Adrenal gland (tissue), 12 donors: ENCODE measurements around the gene C9orf40. TPM values are rescaled to one million over a fixed set of nuclear protein-coding genes. Genes with fewer than 3 reads are reported as not detected.

ENCODE experiments used
- DNase-seq, 7 donors: peaks; one replicate each; pipeline ENCODE4 v3.0.0-alpha.2; 2019 to 2020
- H3K27ac ChIP-seq, 5 donors: fragments of 200-600 bp; sonication (generic) in 4 of 5; 1 replicate in 3 of 5; 2 replicates in 2 of 5; pipeline versions ENCODE4 v1.5.1 to v1.8.0; 2016 to 2020; ENCODE audit warnings: mild to moderate bottlenecking in 1 of 5
- H3K27me3 ChIP-seq: fragments of 200-600 bp; 2 replicates; pipeline ENCODE4 v1.8.0; 2021
- H3K36me3 ChIP-seq, 2 donors: fragments of 200-600 bp; replicated peaks in 1 of 2; 1 replicate in 1 of 2; 2 replicates in 1 of 2; pipeline versions ENCODE4 v1.5.1 to v1.8.0; 2018 to 2022
- H3K4me1 ChIP-seq, 2 donors: fragments of 200-600 bp; replicated peaks in 1 of 2; 1 replicate in 1 of 2; 2 replicates in 1 of 2; pipeline versions ENCODE4 v1.5.1 to v1.8.0; 2018 to 2021
- H3K4me3 ChIP-seq, 4 donors: fragments of 200-600 bp; sonication (generic) in 3 of 4; one replicate each; pipeline ENCODE4 v1.5.1; 2016 to 2018
- H3K9me3 ChIP-seq, 3 donors: fragments of 200-600 bp; sonication (generic) in 1 of 3; replicated peaks in 1 of 3; 1 replicate in 2 of 3; 2 replicates in 1 of 3; pipeline versions ENCODE4 v1.5.1 to v1.8.0; 2016 to 2021
- CTCF ChIP-seq, 6 experiments: fragments of 450-650 bp in 4 of 6; fragments of 200-600 bp in 2 of 6; sonication (generic) in 1 of 6; IDR thresholded peaks; 1 replicate in 5 of 6; 2 replicates in 1 of 6; pipeline versions ENCODE4 v1.5.1 to v1.8.0; 2016 to 2021; ENCODE audit warnings: antibody characterized with exemption in 6 of 6, mild to moderate bottlenecking in 2 of 6, moderate library complexity in 1 of 6
- POLR2A ChIP-seq, 2 donors: fragments of 450-650 bp; IDR thresholded peaks; one replicate each; pipeline ENCODE4 v1.6.1; 2017; ENCODE audit warnings: antibody characterized with exemption in 2 of 2, mild to moderate bottlenecking in 2 of 2, moderate library complexity in 1 of 2
- WGBS, 4 donors: extraction: QIAGEN DNeasy Blood & Tissue Kit in 2 of 4; methylation state at CpG; one replicate each; pipeline versions ENCODE4 v1.1.5 to v1.1.7; 2013 to 2017; 5-methylcytosine and 5-hydroxymethylcytosine counted together
- intact Hi-C, 2 donors: fragments of 100-400 bp; cut with DNase I; formaldehyde crosslinking; loops; one replicate each; pipeline versions ENCODE4 v1.14.1 to v1.15.0; 2022 to 2023
- polyA plus RNA-seq, 3 donors: library from polyadenylated mRNA; stranded (reverse); fragments of 200-250 nt in 2 of 3; fragments of 350-450 nt in 1 of 3; fragmentation: Illumina TruSeq in 1 of 3; extraction: RNeasy Lipid Tissue Mini Kit (QIAGEN cat#74804) in 1 of 3; gene quantifications; one replicate each; pipeline ENCODE4 v1.2.3, GENCODE V29; 2013 to 2014
- total RNA-seq, 9 donors: library from RNA; depleted of rRNA in 4 of 9; stranded (reverse); fragments of >200 nt in 4 of 9; fragments of 120-200 nt in 1 of 9; fragmentation: NEBNext Ultra II Directional in 1 of 9; extraction: Animal tissue kit (Norgen Biotek cat#: 25700) in 1 of 9; gene quantifications; one replicate each; pipeline versions ENCODE4 v1.1.0 to v1.2.4, GENCODE V29; 2013 to 2023
- donor health status: healthy with polysubstance abuse.
- donor health status: Bipolar disorder and iron deficiency.
- donor health status: DM: yes; HTN: yes; CAD: no.
- donor health status: DM: no; HTN: no; CAD: no.
- donor health status: DM: no; HTN: no; CAD: no.
- donor health status: DM: yes; HTN: yes; CAD: no.

C9orf40 gene
- total and polyA plus RNA-seq, 12 donors: 1.4 to 4.6 (median 2.4) TPM

GRCh38 chr9:74961496-74961895 is 8.8 kb upstream of the C9orf40 start:
- intact Hi-C loops: no loop called here
- Histone ChIP-seq H3K36me3 (no peaks in the 10 kb centered on the region), H3K4me3 (no peak overlapping the region), H3K4me1 (no peaks in the 10 kb centered on the region), H3K27me3 (no peaks in the 10 kb centered on the region), H3K9me3 (no peaks in the 10 kb centered on the region), H3K27ac (no peak overlapping the region)
- DNase-seq: no peak
- WGBS, 4 donors: 96 to 100% (median 98%) methylated on average over 1 of the region's 1 CpG
- TF ChIP-seq POLR2A (IDR thresholded peaks at IDR 0.05): no peak
- TF ChIP-seq CTCF (IDR thresholded peaks at IDR 0.05): no peak

DNA sequence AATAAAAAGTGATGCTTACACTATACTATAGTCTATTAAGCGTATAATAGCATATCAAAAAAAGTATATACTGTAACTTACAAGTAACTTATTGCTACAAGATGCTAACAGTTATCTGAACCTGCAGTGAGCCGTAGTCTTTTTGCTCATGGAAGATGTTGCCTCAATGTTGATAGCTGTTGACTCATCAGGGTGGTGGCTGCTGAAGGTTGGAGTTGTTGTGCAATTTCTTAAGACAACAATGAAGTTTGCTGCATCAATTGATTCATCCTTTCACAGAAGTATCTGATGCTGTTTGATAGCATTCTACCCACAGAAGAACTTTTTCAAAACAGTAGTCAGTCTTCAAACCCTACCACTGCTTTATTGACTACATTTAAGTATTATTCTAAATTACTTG is 7.8 kb upstream of the C9orf40 start:
- Histone ChIP-seq H3K4me1 (no peaks in the 10 kb centered on the region), H3K4me3 (no peak overlapping the region), H3K9me3 (no peaks in the 10 kb centered on the region), H3K27ac (no peak overlapping the region), H3K27me3 (no peaks in the 10 kb centered on the region), H3K36me3 (no peaks in the 10 kb centered on the region)
- 37 to 91% (median 60%) methylated on average over 2 of the region's 2 CpGs for WGBS, 4 donors
- intact Hi-C loops: no loop called here
- no peak for TF ChIP-seq CTCF (IDR thresholded peaks at IDR 0.05)
- TF ChIP-seq POLR2A (IDR thresholded peaks at IDR 0.05): no peak
- no peak for DNase-seq

DNA sequence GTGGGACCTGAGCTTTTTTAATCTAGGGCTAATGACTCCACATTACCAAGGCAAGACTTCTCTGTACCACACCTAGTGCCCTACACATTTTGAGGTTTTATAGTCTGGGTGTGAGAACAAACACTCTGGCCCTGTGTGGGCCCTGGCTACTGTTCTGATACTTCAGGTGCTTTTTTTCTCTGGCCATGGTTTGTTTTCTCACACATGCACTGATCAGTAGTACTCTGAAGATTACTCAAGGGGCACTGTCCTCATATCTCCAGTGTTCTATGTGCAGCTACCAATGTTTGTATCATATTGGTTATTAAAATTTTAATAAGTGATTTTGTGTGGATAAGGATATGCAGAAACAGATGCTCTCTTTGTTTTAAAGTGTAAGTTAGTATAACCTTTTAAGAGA is 5.9 kb upstream of the C9orf40 start:
- no peaks in the 10 kb centered on the region for H3K27me3 ChIP-seq
- no peak overlapping the region for H3K4me3 ChIP-seq
- H3K9me3 ChIP-seq: no peaks in the 10 kb centered on the region
- no peak for TF ChIP-seq POLR2A (IDR thresholded peaks at IDR 0.05)
- no peak for TF ChIP-seq CTCF (IDR thresholded peaks at IDR 0.05)
- DNase-seq: no peak
- H3K27ac ChIP-seq: no peak overlapping the region
- H3K4me1 ChIP-seq: no peaks in the 10 kb centered on the region
- H3K36me3 ChIP-seq: no peaks in the 10 kb centered on the region
- intact Hi-C loops: no loop called here

DNA sequence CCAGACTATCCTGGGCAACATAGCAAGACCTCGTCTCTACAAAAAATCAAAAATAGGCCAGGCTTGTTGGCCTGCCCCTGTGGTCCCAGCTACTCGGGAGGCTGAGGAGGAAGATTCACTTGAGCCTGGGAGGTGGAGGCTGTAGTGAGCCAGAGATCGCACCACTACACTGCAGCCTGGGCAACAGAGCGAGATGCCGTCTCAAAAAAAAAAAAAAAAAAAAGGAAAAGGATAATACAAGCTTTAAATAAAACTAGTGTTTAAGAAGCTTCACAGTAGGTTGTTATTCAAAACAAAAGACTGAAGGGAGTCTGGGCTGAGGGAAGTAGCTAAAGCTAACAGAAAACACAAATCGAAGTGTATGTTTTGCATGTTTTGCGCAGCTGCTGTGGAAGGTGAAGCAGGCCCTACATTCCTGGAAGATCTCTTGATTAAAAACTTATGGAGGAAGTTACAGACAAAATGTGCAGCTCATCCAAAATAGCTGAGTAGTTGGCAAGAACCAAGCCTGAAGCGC is 581 bp upstream of the C9orf40 start:
- intact Hi-C loops: no loop called here
- no peak for DNase-seq
- Histone ChIP-seq H3K27me3 (no peaks in the 10 kb centered on the region), H3K9me3 (no peaks in the 10 kb centered on the region), H3K27ac (peak overlapping the region in 3 of 5 donors; percentile 87 to 97 (median 91)), H3K4me3 (peak overlapping the region in 2 of 4 donors; percentile 66 to 70), H3K36me3 (no peaks in the 10 kb centered on the region), H3K4me1 (no peaks in the 10 kb centered on the region)
- 50 to 59% (median 53%) methylated on average over 8 of the region's 8 CpGs for WGBS, 4 donors
- no peak for TF ChIP-seq POLR2A (IDR thresholded peaks at IDR 0.05)
- TF ChIP-seq CTCF (IDR thresholded peaks at IDR 0.05): no peak
